Activated naive CD8-positive, alpha-beta T cell treated with anti-CD3 and anti-CD28 coated beads, Interleukin-2, amount 50 U/mL, for 24 hours (primary cell): ENCODE results near the gene PRDM16.

ENCODE experiments used
- ATAC-seq: fragments of 150-1000 bp; cut with Tn5 transposase; one replicate; pipeline ENCODE4 v1.10.0; 2021
- DNase-seq: peaks from one replicate; pipeline ENCODE4 v3.0.0; 2021
- H3K27ac Mint-ChIP-seq: one replicate; pipeline ENCODE4 v1.8.0; 2021; ENCODE audit warnings: mild to moderate bottlenecking, mixed read lengths
- H3K27me3 Mint-ChIP-seq: one replicate; pipeline ENCODE4 v1.8.0; 2021; ENCODE audit warnings: mixed read lengths
- H3K36me3 Mint-ChIP-seq: one replicate; pipeline ENCODE4 v1.8.0; 2021; ENCODE audit warnings: low read depth, mixed read lengths
- H3K4me1 Mint-ChIP-seq: one replicate; pipeline ENCODE4 v1.8.0; 2021; ENCODE audit warnings: mixed read lengths
- H3K4me3 Mint-ChIP-seq: one replicate; pipeline ENCODE4 v1.8.0; 2021; ENCODE audit warnings: mild to moderate bottlenecking, moderate library complexity, mixed read lengths
- H3K9me3 Mint-ChIP-seq: one replicate; pipeline ENCODE4 v1.8.0; 2021; ENCODE audit warnings: mixed read lengths

The PRDM16 gene

DNA sequence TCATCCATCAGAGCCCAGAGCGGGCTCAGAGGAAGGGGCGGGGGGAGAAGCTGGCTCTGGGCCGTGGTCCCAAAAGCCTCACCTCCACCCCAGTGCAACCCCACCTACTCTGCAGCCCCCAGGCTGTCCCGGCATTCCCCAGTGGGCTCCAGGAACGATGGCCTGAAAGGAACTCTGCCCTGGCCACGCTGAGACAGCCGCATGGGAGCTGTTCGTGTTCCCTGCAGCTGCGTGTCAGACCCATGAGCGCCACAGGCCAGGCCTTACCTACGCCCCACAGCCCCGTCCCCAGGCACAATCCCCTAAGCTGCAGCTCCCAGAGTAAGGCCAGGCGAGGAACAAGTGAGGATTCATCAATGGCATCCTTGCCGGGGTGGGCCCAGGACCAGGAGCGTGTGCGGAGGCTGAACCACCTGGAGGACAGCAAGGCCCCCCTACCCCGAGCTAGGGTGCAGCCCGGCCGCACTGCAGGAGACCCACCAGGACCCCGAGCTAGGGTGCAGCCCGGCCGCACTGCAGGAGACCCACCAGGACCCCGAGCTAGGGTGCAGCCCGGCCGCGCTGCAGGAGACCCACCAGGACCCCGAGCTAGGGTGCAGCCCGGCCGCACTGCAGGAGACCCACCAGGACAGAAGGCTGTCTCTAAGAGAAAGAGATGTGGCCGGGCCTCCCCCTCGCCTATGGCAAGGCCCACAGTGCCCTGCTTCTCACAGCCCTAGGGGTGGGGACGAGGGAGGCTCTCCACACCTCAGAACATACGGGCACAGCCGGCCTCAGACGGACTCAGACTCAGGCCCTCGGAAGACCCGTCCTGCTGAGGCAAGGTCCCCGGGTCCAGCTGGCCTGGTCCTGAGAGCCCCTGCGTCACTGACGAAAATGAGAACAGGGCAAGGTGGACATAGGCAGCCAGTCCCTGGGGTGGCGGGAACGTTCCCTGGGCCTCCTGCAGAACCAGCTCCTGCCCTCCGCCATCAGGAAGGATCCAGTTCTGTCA lies 359.0 kb downstream of the PRDM16 start:
- Mint-ChIP-seq H3K4me3 (no peak overlapping the region), H3K9me3 (no peaks in the 10 kb centered on the region), H3K4me1 (no peaks in the 10 kb centered on the region), H3K27ac (no peak overlapping the region), H3K36me3 (no peaks in the 10 kb centered on the region), H3K27me3 (no peaks in the 10 kb centered on the region)
- no peak for ATAC-seq
- no peak for DNase-seq

DNA sequence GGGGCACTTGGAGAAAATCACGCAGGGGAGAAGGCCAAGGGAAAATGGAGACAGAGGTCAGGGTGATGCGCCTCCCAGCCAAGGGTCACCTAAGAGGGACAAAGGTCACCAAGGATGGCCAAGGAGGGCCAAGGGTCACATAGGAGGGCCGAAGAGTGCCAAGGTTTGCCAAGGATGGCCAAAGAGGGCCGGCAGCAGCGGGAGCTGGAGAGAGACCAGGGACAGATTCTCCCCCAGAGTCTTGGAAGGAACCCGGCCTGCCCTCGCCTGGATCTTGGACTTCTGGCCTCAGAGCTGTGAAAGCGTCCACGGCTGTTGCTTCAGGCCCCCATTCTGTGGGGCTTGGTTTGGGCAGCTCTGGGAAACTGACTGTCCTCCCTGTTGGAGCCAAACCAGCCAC lies 359.9 kb downstream of the PRDM16 start:
- Mint-ChIP-seq H3K27ac (no peak overlapping the region), H3K27me3 (no peaks in the 10 kb centered on the region), H3K4me1 (no peaks in the 10 kb centered on the region), H3K36me3 (no peaks in the 10 kb centered on the region), H3K9me3 (no peaks in the 10 kb centered on the region), H3K4me3 (no peak overlapping the region)
- no peak for ATAC-seq
- DNase-seq, result no peak

DNA sequence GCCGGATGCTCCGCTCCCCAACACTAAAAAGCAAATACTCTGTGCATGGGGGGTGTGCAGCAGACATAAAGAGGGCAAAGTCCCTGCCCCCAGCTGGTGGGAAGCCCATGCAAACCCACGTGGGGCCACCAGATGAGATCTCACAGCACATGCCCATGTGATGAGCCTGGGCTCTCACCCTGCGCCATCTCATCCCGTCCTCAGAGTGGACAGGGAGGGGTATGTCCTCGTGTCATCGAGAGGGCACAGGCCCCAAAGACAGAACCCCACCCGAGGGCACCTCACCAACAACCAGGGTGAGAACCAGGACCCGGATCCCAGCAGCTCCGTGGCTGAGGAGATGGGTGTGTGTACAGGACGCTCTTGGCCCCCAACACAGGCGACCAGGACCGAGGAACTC lies 360.3 kb downstream of the PRDM16 start:
- no peaks in the 10 kb centered on the region for H3K27me3 Mint-ChIP-seq
- ATAC-seq, result no peak
- no peaks in the 10 kb centered on the region for H3K9me3 Mint-ChIP-seq
- no peak for DNase-seq
- H3K4me3 Mint-ChIP-seq, result no peak overlapping the region
- H3K36me3 Mint-ChIP-seq, result no peaks in the 10 kb centered on the region
- no peaks in the 10 kb centered on the region for H3K4me1 Mint-ChIP-seq
- H3K27ac Mint-ChIP-seq, result no peak overlapping the region

DNA sequence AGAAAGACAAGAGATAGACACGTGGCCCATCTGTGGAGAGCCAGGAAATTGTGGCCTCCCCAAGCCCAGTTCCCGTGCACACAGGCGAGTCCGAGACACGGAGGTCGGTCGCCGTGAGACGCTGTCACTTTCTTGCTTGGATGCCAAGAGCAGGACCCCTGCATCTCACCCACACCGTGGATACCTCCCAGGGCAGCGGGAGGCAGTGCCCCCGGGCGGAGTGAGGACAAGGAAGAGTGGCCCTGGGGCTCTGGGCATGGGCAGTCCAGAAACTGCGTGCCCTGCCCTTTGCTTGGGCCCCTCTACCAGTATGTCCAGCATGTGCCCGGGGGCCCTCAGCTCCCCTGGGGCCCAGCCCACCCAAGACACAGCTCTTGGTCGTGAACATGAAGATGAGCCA lies 360.8 kb downstream of the PRDM16 start:
- no peaks in the 10 kb centered on the region for H3K4me1 Mint-ChIP-seq
- DNase-seq, result no peak
- no peaks in the 10 kb centered on the region for H3K36me3 Mint-ChIP-seq
- H3K27me3 Mint-ChIP-seq, result no peaks in the 10 kb centered on the region
- ATAC-seq, result no peak
- H3K4me3 Mint-ChIP-seq, result no peak overlapping the region
- no peaks in the 10 kb centered on the region for H3K9me3 Mint-ChIP-seq
- H3K27ac Mint-ChIP-seq, result no peak overlapping the region

DNA sequence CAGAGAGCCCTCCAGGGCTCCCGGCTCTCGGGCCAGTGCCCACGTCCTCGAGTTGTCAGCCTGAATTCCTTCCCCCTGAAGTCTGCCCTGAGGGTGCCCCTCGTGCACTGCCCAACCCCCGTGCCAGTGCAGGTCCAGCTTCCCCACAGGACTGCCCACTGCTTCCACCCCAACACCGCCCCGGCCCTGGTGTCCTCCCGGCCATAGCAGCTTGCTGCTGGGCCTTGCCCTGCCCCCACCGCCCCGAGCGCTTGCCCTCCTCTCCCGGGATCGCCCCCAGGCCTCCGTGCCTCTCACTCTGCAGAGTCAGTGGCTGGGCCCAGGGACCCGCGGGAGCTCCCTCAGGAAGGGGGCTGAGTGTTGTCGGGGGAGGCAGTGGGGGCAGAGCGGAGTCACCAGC lies 361.4 kb downstream of the PRDM16 start:
- ATAC-seq, result peak; percentile 20
- H3K4me1 Mint-ChIP-seq, result no peaks in the 10 kb centered on the region
- no peaks in the 10 kb centered on the region for H3K36me3 Mint-ChIP-seq
- no peak for DNase-seq
- H3K4me3 Mint-ChIP-seq, result no peak overlapping the region
- no peak overlapping the region for H3K27ac Mint-ChIP-seq
- no peaks in the 10 kb centered on the region for H3K9me3 Mint-ChIP-seq
- H3K27me3 Mint-ChIP-seq, result no peaks in the 10 kb centered on the region

DNA sequence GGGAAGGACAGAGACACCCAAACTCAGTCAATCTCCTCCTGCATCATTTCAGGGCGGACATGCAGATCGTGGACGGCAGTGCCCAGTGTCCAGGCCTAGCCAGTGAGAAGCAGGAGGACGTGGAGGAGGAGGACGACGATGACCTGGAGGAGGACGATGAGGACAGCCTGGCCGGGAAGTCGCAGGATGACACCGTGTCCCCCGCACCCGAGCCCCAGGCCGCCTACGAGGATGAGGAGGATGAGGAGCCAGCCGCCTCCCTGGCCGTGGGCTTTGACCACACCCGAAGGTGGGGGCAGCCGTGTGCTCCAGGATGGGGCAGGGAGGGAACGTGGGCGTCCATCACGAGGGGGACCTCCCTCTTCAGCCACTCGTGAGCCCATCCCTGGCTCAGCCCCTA lies 361.8 kb downstream of the PRDM16 start:
- no peak overlapping the region for H3K27ac Mint-ChIP-seq
- no peak overlapping the region for H3K4me3 Mint-ChIP-seq
- no peaks in the 10 kb centered on the region for H3K9me3 Mint-ChIP-seq
- DNase-seq (no peak), ATAC-seq (no peak)
- H3K4me1 Mint-ChIP-seq, result no peaks in the 10 kb centered on the region
- H3K36me3 Mint-ChIP-seq, result no peaks in the 10 kb centered on the region
- no peaks in the 10 kb centered on the region for H3K27me3 Mint-ChIP-seq

DNA sequence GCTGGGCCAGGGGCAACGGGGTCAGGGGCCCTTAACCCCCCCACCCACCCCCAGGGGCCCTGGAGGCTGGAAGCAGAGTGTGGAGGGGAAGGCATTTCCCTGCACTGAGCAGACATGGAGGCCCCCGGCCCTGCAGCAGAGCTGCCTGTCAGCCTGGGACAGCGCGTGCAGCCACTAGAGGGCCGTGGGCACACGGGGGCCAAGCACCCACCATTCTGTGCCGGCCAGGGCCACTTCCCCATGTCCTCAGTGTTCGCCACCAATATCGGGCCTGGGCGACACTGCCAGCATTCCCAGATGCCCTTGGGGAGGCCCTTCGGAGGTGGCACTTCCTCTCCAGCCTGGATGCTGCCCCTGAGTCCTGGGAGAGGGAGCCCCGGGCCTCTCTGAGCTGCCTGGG lies 362.3 kb downstream of the PRDM16 start:
- ATAC-seq (no peak), DNase-seq (no peak)
- no peaks in the 10 kb centered on the region for H3K4me1 Mint-ChIP-seq
- H3K9me3 Mint-ChIP-seq, result no peaks in the 10 kb centered on the region
- no peaks in the 10 kb centered on the region for H3K27me3 Mint-ChIP-seq
- H3K36me3 Mint-ChIP-seq, result no peaks in the 10 kb centered on the region
- no peak overlapping the region for H3K27ac Mint-ChIP-seq
- no peak overlapping the region for H3K4me3 Mint-ChIP-seq

DNA sequence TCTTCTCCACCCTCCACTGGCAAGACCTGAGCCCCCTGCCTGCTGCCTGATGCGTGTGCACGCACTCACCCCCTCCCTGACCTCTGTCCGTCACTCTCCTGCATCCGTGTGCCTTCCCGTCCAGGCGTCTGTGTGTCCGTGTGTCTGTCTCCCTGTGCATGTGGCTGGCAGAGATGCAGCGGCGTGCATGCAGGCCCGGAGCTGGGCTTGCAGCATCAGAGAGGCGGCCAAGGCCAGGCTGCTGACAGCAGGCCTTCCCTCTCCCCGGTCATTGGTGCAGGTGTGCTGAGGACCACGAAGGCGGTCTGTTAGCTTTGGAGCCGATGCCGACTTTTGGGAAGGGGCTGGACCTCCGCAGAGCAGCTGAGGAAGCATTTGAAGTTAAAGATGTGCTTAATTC lies 362.7 kb downstream of the PRDM16 start:
- no peak overlapping the region for H3K27ac Mint-ChIP-seq
- H3K27me3 Mint-ChIP-seq, result no peaks in the 10 kb centered on the region
- no peaks in the 10 kb centered on the region for H3K4me1 Mint-ChIP-seq
- DNase-seq, result no peak
- no peak overlapping the region for H3K4me3 Mint-ChIP-seq
- H3K36me3 Mint-ChIP-seq, result no peaks in the 10 kb centered on the region
- no peaks in the 10 kb centered on the region for H3K9me3 Mint-ChIP-seq
- ATAC-seq, result no peak

DNA sequence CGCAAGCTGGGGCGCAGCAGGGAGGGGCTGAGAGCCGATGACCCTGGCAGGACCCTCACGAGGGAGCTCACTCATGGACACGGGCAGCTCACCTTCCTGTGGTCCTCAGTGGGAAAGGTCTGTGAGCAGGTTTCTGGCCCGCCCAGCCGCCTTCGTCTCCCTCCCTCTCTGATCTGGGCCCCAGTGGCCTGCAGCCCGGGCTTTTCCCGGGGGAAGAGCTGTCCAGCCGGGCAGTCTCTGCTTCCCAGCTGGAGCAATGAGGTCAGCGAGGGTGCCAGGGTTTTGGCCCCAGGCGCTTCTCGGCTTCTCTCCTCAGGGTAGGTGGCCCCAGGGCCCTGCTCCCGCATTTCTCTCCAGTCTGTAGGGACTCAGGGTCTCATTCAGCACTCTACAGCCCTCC lies 363.3 kb downstream of the PRDM16 start:
- no peaks in the 10 kb centered on the region for H3K36me3 Mint-ChIP-seq
- no peaks in the 10 kb centered on the region for H3K4me1 Mint-ChIP-seq
- H3K4me3 Mint-ChIP-seq, result no peak overlapping the region
- no peak overlapping the region for H3K27ac Mint-ChIP-seq
- ATAC-seq (no peak), DNase-seq (no peak)
- no peaks in the 10 kb centered on the region for H3K9me3 Mint-ChIP-seq
- no peaks in the 10 kb centered on the region for H3K27me3 Mint-ChIP-seq

DNA sequence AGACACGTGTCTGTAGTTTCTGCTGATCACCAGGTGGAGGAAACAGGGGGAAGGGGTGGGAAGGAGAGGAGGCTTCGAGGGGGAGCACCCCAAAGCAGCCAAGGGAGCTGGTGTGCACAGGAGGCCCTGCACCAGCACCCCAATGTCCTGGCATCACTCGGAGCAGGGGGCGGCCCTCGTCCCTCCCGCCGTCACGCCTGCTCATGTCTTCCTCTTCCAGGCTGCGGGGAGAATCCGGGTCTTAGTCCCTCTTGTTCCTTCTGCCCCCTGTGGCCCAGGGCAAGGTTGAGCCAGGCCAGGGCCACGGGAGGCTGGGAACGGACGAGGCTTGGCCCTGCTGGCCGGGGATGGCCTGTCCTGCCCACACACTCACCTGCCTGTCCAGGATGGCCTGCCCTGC lies 364.1 kb downstream of the PRDM16 start:
- no peak overlapping the region for H3K27ac Mint-ChIP-seq
- no peaks in the 10 kb centered on the region for H3K27me3 Mint-ChIP-seq
- no peak for ATAC-seq
- H3K4me1 Mint-ChIP-seq, result no peaks in the 10 kb centered on the region
- no peak overlapping the region for H3K4me3 Mint-ChIP-seq
- no peak for DNase-seq
- H3K36me3 Mint-ChIP-seq, result no peaks in the 10 kb centered on the region
- no peaks in the 10 kb centered on the region for H3K9me3 Mint-ChIP-seq

DNA sequence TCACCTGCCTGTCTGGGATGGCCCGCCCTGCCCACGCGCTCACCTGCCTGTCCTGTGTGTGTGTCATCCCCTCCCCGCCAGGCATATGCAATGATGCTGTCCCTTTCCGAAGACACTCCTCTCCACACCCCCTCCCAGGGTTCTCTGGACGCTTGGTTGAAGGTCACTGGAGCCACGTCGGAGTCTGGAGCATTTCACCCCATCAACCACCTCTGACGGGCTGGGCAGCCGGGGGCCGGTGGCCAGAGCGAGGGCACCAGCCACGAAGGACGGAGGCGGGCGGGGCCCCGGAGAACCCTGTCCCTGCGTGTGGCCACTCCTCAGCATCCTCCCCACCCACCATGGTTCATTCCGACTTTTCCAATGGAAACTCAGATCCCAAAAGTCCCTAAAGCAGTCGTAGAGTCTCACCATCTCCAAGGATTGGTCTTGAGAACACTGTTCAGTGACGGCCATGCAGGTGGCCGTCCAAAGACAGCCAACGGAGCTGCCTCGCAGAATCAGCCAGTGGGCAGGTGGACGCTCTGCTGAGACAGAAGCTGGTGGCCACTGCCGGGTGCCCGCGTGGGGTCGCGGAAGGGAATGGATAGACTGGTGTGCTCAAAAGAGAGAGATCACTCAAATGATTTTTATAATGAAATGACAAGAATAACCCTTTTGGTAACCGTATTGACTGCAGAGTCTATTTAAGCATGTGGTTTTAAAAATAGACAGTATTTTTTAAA lies 364.8 kb downstream of the PRDM16 start:
- ATAC-seq, result no peak
- H3K36me3 Mint-ChIP-seq, result no peaks in the 10 kb centered on the region
- H3K4me3 Mint-ChIP-seq, result no peak overlapping the region
- H3K27ac Mint-ChIP-seq, result no peak overlapping the region
- no peaks in the 10 kb centered on the region for H3K9me3 Mint-ChIP-seq
- DNase-seq, result no peak
- no peaks in the 10 kb centered on the region for H3K27me3 Mint-ChIP-seq
- no peaks in the 10 kb centered on the region for H3K4me1 Mint-ChIP-seq

DNA sequence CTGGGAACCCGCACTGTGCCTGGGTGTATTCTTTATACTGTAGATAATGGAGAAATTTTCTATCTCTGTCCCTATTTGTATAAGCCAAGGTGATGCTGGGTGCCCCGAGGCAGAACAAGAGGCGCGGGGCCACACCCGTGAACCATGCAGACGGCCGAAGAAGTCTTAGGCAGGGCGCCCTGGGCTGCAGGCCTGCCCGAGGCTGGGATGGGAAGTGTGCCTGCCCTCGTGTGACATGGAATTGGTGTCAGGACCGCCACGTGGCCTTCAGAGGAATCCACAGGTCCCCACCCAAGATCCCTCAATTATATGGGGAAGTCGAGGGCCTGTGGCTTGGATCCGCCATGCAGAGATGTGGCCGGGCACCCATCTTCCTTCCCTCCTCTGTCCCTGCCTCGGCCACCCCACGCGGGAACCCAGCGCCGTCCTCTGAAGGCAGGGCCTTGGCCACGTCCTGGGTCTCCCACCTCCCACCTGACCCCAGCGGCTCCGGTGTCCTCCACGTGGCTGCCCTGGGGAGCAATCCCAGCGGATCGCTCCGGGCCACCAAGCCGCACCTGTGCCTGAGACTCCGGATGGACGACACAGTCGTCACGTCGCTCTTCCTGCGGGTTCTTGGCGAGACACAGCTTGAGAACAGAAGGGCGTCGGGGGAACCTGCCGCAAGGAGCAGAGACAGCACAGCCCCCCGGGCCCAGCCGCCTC lies 365.6 kb downstream of the PRDM16 start:
- H3K4me3 Mint-ChIP-seq, result no peak overlapping the region
- no peaks in the 10 kb centered on the region for H3K36me3 Mint-ChIP-seq
- H3K27me3 Mint-ChIP-seq, result no peaks in the 10 kb centered on the region
- H3K27ac Mint-ChIP-seq, result no peak overlapping the region
- H3K9me3 Mint-ChIP-seq, result no peaks in the 10 kb centered on the region
- no peaks in the 10 kb centered on the region for H3K4me1 Mint-ChIP-seq
- ATAC-seq, result no peak
- no peak for DNase-seq

DNA sequence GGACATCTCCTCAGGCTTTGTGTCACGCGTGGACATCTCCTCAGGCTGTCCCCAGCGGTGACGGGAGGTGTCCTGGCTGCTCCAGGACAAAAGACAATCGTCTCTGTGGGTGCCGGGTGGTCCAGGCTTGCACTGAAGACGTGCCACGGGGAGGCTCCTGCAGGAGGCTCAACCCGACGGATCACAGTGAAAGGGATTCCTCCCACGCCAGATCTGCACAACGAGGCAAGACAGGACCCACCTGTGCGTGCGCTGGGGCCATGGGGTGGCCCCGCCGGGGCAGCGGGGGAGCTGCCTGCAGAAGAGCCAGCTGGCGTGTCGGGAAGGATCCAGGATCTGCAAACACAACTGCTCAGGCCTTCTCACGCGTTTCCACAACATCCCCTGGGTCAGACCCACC lies 366.7 kb downstream of the PRDM16 start:
- no peak for DNase-seq
- no peak for ATAC-seq
- Mint-ChIP-seq H3K27ac (no peak overlapping the region), H3K4me3 (no peak overlapping the region), H3K36me3 (no peaks in the 10 kb centered on the region), H3K27me3 (no peaks in the 10 kb centered on the region), H3K4me1 (no peaks in the 10 kb centered on the region), H3K9me3 (no peaks in the 10 kb centered on the region)

DNA sequence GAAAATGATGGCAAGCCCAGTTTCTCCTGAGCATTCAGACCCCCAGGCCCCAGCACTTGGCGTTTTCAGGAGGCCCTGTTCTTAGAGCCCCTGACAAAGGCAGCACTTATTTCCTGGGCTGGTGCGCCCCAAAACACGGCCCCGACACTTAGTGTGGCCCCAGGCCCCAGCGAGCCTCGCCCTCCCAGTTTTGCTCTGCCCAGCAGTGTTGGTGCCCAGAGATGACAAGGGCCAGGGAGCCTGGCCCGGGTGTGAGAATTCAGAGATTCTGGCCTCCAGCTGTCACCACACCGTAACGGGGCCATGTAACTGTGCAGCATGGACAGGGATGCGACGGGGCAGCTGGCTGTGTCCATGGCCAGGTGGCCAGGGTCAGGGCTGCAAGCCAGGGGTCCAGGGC lies 367.4 kb downstream of the PRDM16 start:
- DNase-seq (no peak), ATAC-seq (no peak)
- Mint-ChIP-seq H3K36me3 (no peaks in the 10 kb centered on the region), H3K4me1 (no peaks in the 10 kb centered on the region), H3K27ac (no peak overlapping the region), H3K9me3 (no peaks in the 10 kb centered on the region), H3K27me3 (no peaks in the 10 kb centered on the region), H3K4me3 (no peak overlapping the region)

DNA sequence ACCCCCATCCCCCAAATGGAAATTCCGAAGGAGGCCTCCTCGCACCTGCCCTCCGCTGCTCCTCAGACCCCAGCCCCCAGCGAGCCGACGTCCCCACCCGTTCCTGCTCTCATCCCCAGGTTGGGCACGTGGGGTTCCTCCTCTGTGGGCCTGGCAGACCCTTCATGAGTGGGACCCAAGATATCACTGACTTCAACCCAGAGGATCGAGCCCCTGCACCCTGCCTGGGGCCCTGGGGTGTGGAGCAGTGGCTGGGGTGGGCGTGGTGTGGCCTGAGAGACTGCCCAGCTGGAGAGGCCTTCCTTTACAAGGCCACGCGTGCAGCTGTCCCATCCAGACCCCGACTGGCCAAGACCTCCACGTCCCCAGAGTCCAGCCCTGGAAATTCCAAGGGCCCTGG lies 367.9 kb downstream of the PRDM16 start:
- Mint-ChIP-seq H3K4me3 (no peak overlapping the region), H3K36me3 (no peaks in the 10 kb centered on the region), H3K9me3 (no peaks in the 10 kb centered on the region), H3K4me1 (no peaks in the 10 kb centered on the region), H3K27me3 (no peaks in the 10 kb centered on the region), H3K27ac (no peak overlapping the region)
- ATAC-seq (no peak), DNase-seq (no peak)
